ENCODE results near the gene HSD11B1L.
"Not testable (repeated sequence)": the region's sequence is repeated elsewhere in the genome, so short reads cannot be mapped to it uniquely, and the experiment has no call there.

The HSD11B1L gene

GRCh38 chr19:5718579-5719273 lies 37.9 kb downstream of the HSD11B1L start:
- peak; percentile 64 for DNase-seq (ENCODE audit: extremely low spot score)
- CTCF ChIA-PET: interaction anchor here (0.9 to 6.5 kb wide), 6 partner anchors 9 to 303 kb away, joined by 3 to 79 read pairs (median 3); partner anchors contain the start of gene RPL36
- TF ChIP-seq CTCF (IDR thresholded peaks at IDR 0.05; ENCODE audit: control extremely low read depth, extremely low read depth, low read depth, missing control alignments): no peak
- POLR2A ChIA-PET: interaction anchor here (0.6 to 1.8 kb wide), 7 partner anchors 9 to 833 kb away, joined by 3 to 8 read pairs (median 5); partner anchors contain the start of gene RPL36

- DNase-seq (ENCODE audit: extremely low spot score): no peak
- CTCF ChIA-PET: interaction anchor here (1.3 to 6.5 kb wide), 4 partner anchors 24 to 302 kb away, joined by 3 to 79 read pairs (median 4); partner anchors contain the start of genes PRR22 and RPL36
- no peak for TF ChIP-seq CTCF (IDR thresholded peaks at IDR 0.05; ENCODE audit: control extremely low read depth, extremely low read depth, low read depth, missing control alignments)
- POLR2A ChIA-PET: interaction anchor here (1.1 to 1.8 kb wide), 4 partner anchors 10 to 30 kb away, joined by 3 to 9 read pairs (median 6); partner anchors contain the start of gene RPL36
These were observed 38.6 kb downstream of the HSD11B1L start for GRCh38 chr19:5719274-5719960.

GRCh38 chr19:5719961-5720790 lies 39.3 kb downstream of the HSD11B1L start, which contains the start of the genes CATSPERD and LONP1:
CATSPERD (plus strand) TSS chr19:5720637; CDS start chr19:5720738, 101 bp downstream.
LONP1 (minus strand) TSS chr19:5720146; CDS start chr19:5720132, 14 bp downstream.
- peak; percentile 93 for TF ChIP-seq CTCF (IDR thresholded peaks at IDR 0.05; ENCODE audit: control extremely low read depth, extremely low read depth, low read depth, missing control alignments)
- DNase-seq (ENCODE audit: extremely low spot score): peak; percentile 100
- ChIA-PET POLR2A (interaction anchor here (0.6 to 1.7 kb wide), 10 partner anchors 12 to 1803 kb away, joined by 3 to 9 read pairs (median 4); partner anchors contain the start of genes NDUFA11 and VMAC), CTCF (interaction anchor here (0.7 to 6.5 kb wide), 10 partner anchors 8 to 302 kb away, joined by 3 to 79 read pairs (median 4); partner anchors contain the start of genes PRR22 and RPL36)

GRCh38 chr19:5727453-5728050 lies 46.7 kb downstream of the HSD11B1L start:
- POLR2A ChIA-PET: no interaction called here
- CTCF ChIA-PET: interaction anchor here (0.8 kb wide), 1 partner anchor 40 kb away, joined by 3 read pairs; no protein-coding TSS in a partner anchor
- no peak for DNase-seq (ENCODE audit: extremely low spot score)
- no peak for TF ChIP-seq CTCF (IDR thresholded peaks at IDR 0.05; ENCODE audit: control extremely low read depth, extremely low read depth, low read depth, missing control alignments)

- POLR2A ChIA-PET; DNase-seq (ENCODE audit: extremely low spot score): not testable (repeated sequence)
- CTCF ChIA-PET: interaction anchor here (1.1 kb wide), 1 partner anchor 16 kb away, joined by 3 read pairs; no protein-coding TSS in a partner anchor
These were observed 52.3 kb downstream of the HSD11B1L start for GRCh38 chr19:5733172-5733571.

All from GM10248 (cell line).